HEK293 (cell line): ENCODE data around the gene CDK11A.

Source experiments
- CTCF ChIA-PET: fragments of 350-600 bp; formaldehyde crosslinking; extraction: SDS; loops from one replicate; lab custom pipeline; 2021; ENCODE audit warnings: antibody characterized with exemption; lab: Yijun Ruan, JAX
- POLR2A ChIA-PET: fragments of 300-600 bp; formaldehyde crosslinking; extraction: SDS; loops from one replicate; lab custom pipeline; 2020; ENCODE audit warnings: antibody characterized with exemption, inconsistent platforms; lab: Yijun Ruan, JAX
- H3K27ac ChIP-seq: fragments of 200-500 bp; sonication (Bioruptor generic); 2 replicates; pipeline ENCODE4 v1.5.1; 2014; ENCODE audit warnings: low read depth, low read length, control low read depth, inconsistent platforms; ENCODE audit errors: extremely low read depth
- H3K36me3 ChIP-seq, 2 experiments: fragments of 200-500 bp in 1 of 2; sonication (Bioruptor generic) in 1 of 2; 1 replicate in 1 of 2; 2 replicates in 1 of 2; pipeline ENCODE4 v1.5.1; 2014 to 2017; ENCODE audit warnings: inconsistent platforms in 2 of 2, low read length in 2 of 2; ENCODE audit not compliant: control insufficient read depth in 2 of 2, insufficient read depth in 1 of 2
- H3K4me1 ChIP-seq: fragments of 200-500 bp; sonication (Bioruptor generic); 2 replicates; pipeline ENCODE4 v1.5.1; 2014; ENCODE audit warnings: mild to moderate bottlenecking, low read length, inconsistent platforms; ENCODE audit not compliant: control insufficient read depth, insufficient read depth
- H3K4me3 ChIP-seq: 2 replicates; pipeline ENCODE4 v1.5.1; 2011; ENCODE audit warnings: low read depth, mild to moderate bottlenecking, control low read depth, low read length, moderate library complexity
- H3K9me3 ChIP-seq: fragments of 200-500 bp; sonication (Bioruptor generic); 2 replicates; pipeline ENCODE4 v1.5.1; 2014; ENCODE audit warnings: low read depth, low read length, inconsistent platforms; ENCODE audit not compliant: control insufficient read depth, insufficient read depth
- BCL11B ChIP-seq: fragments of 450-650 bp; formaldehyde crosslinking; IDR thresholded peaks from 2 replicates; pipeline ENCODE4 v1.5.1; 2016; ENCODE audit warnings: low read depth, missing biosample characterization, missing genetic modification characterization
- GLIS2 ChIP-seq: fragments of 450-650 bp; formaldehyde crosslinking; IDR thresholded peaks from 2 replicates; pipeline ENCODE4 v1.5.1; 2016; ENCODE audit warnings: missing biosample characterization, missing genetic modification characterization
- HOXD13 ChIP-seq: sonication (generic); formaldehyde crosslinking; IDR thresholded peaks from 2 replicates; pipeline ENCODE4 v1.8.0; 2022; ENCODE audit warnings: missing genetic modification reagents, borderline replicate concordance
- MEIS1 ChIP-seq: sonication (generic); formaldehyde crosslinking; IDR thresholded peaks from 2 replicates; pipeline ENCODE4 v1.8.1; 2022; ENCODE audit warnings: missing genetic modification reagents, mild to moderate bottlenecking, borderline replicate concordance
- ZFP3 ChIP-seq: fragments of 450-650 bp; formaldehyde crosslinking; IDR thresholded peaks from 2 replicates; pipeline ENCODE4 v1.5.1; 2016; ENCODE audit warnings: low read depth, missing biosample characterization, missing genetic modification characterization
- ZFP69B ChIP-seq: fragments of 450-650 bp; formaldehyde crosslinking; IDR thresholded peaks from 2 replicates; pipeline ENCODE4 v1.5.1; 2016; ENCODE audit warnings: missing biosample characterization, missing genetic modification characterization
- ZNF138 ChIP-seq: fragments of 450-650 bp; formaldehyde crosslinking; IDR thresholded peaks from 2 replicates; pipeline ENCODE4 v1.5.1; 2016; ENCODE audit warnings: missing biosample characterization, missing genetic modification characterization, borderline replicate concordance
- ZNF266 ChIP-seq: fragments of 450-650 bp; formaldehyde crosslinking; IDR thresholded peaks from 2 replicates; pipeline ENCODE4 v1.5.1; 2016; ENCODE audit warnings: missing biosample characterization, missing genetic modification characterization, low read depth
- ZNF501 ChIP-seq: fragments of 450-650 bp; formaldehyde crosslinking; IDR thresholded peaks from 2 replicates; pipeline ENCODE4 v1.5.1; 2016; ENCODE audit warnings: missing biosample characterization, missing genetic modification characterization
- ZNF701 ChIP-seq: fragments of 450-650 bp; formaldehyde crosslinking; IDR thresholded peaks from 2 replicates; pipeline ENCODE4 v1.5.1; 2016; ENCODE audit warnings: missing biosample characterization, missing genetic modification characterization
- TF ChIP-seq, protein P1 (sequence below): fragments of 450-650 bp; formaldehyde crosslinking; IDR thresholded peaks from 2 replicates; pipeline ENCODE4 v1.5.1; 2016; ENCODE audit warnings: missing biosample characterization, missing genetic modification characterization
- TF ChIP-seq, protein P2 (sequence below): fragments of 450-650 bp; formaldehyde crosslinking; IDR thresholded peaks from 2 replicates; pipeline ENCODE4 v1.5.1; 2016; ENCODE audit warnings: missing biosample characterization, missing genetic modification characterization
- TF ChIP-seq, protein P3 (sequence below): fragments of 450-650 bp; formaldehyde crosslinking; IDR thresholded peaks from 2 replicates; pipeline ENCODE4 v1.5.1; 2016; ENCODE audit warnings: missing biosample characterization, missing genetic modification characterization, low read depth
- TF ChIP-seq, protein P4 (sequence below): fragments of 450-650 bp; formaldehyde crosslinking; conservative IDR thresholded peaks from 2 replicates; pipeline ENCODE4 v1.5.1; 2016; ENCODE audit warnings: low read depth, missing biosample characterization, missing genetic modification characterization
- TF ChIP-seq, protein P5 (sequence below): fragments of 450-650 bp; IDR thresholded peaks from 2 replicates; pipeline ENCODE4 v1.5.1; 2018; ENCODE audit warnings: missing biosample characterization, mild to moderate bottlenecking, missing genetic modification characterization
- TF ChIP-seq, protein P6 (sequence below): fragments of 450-650 bp; formaldehyde crosslinking; IDR thresholded peaks from 2 replicates; pipeline ENCODE4 v1.5.1; 2016; ENCODE audit warnings: missing biosample characterization, missing genetic modification characterization

Gene CDK11A

DNA sequence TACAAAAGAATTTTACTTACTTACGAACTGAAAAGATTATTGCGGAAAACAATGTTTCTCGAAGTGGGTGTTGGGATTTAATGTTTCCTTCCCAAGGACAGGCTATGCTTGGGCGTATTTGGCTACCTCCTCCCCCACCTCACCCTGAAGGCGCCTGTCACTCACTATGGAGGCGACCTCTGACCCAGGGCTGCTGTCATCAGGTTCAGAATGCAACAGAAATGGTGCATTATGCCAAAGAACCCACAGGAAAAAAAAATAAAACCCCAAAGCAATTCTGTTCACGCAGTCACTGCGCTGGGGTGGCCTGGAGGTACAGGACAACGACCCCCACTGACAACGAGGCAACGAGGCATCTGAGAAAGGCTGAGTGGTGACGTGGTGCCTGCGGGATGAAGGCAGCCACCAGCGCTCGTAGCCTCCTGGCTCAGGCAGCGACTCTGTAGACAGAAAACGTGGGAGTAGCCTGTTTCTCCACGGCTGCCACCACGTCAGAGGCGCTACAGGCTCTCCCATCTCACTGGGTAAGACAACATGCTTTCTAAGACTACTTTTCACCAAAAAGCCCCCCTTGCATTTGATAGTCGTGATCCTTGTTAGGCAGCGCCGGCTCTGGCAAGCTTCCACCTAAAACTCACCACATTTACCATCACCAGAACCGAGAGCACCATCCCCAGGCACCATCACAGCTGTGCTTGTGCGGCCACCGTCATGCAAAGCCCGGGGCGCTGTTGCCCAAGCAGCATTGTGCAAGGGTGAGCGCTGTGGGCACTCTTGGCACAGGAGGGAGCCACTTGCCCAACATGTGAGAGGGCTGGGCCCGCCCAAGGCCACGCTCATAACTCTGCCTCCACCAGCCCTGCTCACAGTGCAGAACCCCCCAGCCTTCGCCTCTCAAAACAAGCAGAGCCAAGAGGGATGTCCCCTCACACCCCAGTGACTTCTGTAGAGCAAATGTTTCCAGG lies 39.8 kb upstream of the CDK11A start:
- H3K36me3 ChIP-seq, result peaks cover 12 to 92% of the 10 kb centered on the region in 2 experiments; a peak in 2 of 3 replicates
- POLR2A ChIA-PET, result no interaction called here
- CTCF ChIA-PET, result no interaction called here

DNA sequence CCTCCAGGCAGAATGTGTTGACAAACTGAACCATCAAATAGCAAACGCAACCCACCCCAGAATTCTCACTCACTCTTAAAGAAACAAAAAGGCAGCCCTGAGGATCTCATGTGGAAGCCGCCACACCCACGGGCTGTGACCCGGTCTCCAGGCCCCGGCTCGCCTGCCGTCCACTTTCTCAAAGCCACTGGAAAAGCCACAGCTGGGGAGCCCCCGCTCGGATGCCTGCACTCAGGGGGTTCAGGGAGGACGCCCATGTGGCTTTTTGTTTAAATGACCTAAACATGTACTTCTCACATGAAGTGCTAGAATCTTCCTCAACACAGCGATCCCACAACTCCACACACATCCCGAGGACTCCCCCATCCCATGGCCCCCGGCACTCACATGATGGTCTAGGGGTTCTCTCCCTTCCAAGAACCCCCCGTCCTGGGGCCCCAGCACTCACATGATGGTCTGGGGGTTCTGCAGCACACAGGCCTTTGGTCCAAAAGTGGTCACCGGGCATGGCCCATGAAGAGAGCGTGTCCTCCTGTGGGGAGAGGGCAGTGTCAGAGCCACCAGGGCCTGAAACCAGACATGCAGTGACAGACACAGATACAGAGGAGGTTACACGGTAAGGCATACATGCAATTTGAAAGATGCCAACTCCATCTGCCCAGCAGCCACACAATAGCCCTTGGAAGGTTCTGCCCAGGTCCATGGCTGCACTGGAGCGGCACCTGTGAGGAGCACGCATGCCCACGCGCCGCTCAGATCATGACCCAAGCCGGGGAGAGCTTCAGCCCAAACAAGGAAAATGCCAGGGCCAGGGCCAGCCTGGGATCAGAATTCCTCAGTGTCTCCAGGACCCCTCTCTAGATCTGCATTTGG lies 37.6 kb upstream of the CDK11A start:
- H3K4me1 ChIP-seq, result no peaks in the 10 kb centered on the region
- H3K4me3 ChIP-seq, result no peak overlapping the region
- peaks cover 8 to 93% of the 10 kb centered on the region in 2 experiments; a peak in 2 of 3 replicates for H3K36me3 ChIP-seq
- no peak overlapping the region for H3K27ac ChIP-seq
- TF ChIP-seq, protein P1, sequence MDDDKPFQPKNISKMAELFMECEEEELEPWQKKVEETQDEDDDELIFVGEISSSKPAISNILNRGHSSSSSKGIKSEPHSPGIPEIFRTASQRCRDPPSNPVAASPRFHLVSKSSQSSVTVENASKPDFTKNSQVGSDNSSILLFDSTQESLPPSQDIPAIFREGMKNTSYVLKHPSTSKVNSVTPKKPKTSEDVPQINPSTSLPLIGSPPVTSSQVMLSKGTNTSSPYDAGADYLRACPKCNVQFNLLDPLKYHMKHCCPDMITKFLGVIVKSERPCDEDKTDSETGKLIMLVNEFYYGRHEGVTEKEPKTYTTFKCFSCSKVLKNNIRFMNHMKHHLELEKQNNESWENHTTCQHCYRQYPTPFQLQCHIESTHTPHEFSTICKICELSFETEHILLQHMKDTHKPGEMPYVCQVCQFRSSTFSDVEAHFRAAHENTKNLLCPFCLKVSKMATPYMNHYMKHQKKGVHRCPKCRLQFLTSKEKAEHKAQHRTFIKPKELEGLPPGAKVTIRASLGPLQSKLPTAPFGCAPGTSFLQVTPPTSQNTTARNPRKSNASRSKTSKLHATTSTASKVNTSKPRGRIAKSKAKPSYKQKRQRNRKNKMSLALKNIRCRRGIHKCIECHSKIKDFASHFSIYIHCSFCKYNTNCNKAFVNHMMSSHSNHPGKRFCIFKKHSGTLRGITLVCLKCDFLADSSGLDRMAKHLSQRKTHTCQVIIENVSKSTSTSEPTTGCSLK (tag by site-specific recombination), result no peak
- TF ChIP-seq GLIS2 (tag by site-specific recombination), result no peak
- TF ChIP-seq, protein P2, sequence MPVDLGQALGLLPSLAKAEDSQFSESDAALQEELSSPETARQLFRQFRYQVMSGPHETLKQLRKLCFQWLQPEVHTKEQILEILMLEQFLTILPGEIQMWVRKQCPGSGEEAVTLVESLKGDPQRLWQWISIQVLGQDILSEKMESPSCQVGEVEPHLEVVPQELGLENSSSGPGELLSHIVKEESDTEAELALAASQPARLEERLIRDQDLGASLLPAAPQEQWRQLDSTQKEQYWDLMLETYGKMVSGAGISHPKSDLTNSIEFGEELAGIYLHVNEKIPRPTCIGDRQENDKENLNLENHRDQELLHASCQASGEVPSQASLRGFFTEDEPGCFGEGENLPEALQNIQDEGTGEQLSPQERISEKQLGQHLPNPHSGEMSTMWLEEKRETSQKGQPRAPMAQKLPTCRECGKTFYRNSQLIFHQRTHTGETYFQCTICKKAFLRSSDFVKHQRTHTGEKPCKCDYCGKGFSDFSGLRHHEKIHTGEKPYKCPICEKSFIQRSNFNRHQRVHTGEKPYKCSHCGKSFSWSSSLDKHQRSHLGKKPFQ (tag by site-specific recombination), result no peak
- TF ChIP-seq MEIS1 (CRISPR knock-in tag), result no peak
- TF ChIP-seq ZNF701 (tag by site-specific recombination), result no peak
- TF ChIP-seq ZNF266 (tag by site-specific recombination), result no peak
- TF ChIP-seq, protein P3, sequence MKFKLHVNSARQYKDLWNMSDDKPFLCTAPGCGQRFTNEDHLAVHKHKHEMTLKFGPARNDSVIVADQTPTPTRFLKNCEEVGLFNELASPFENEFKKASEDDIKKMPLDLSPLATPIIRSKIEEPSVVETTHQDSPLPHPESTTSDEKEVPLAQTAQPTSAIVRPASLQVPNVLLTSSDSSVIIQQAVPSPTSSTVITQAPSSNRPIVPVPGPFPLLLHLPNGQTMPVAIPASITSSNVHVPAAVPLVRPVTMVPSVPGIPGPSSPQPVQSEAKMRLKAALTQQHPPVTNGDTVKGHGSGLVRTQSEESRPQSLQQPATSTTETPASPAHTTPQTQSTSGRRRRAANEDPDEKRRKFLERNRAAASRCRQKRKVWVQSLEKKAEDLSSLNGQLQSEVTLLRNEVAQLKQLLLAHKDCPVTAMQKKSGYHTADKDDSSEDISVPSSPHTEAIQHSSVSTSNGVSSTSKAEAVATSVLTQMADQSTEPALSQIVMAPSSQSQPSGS (tag by site-specific recombination), result no peak
- no peak for TF ChIP-seq BCL11B (tag by site-specific recombination)
- no peak for TF ChIP-seq ZFP3 (tag by site-specific recombination)
- TF ChIP-seq, protein P4, sequence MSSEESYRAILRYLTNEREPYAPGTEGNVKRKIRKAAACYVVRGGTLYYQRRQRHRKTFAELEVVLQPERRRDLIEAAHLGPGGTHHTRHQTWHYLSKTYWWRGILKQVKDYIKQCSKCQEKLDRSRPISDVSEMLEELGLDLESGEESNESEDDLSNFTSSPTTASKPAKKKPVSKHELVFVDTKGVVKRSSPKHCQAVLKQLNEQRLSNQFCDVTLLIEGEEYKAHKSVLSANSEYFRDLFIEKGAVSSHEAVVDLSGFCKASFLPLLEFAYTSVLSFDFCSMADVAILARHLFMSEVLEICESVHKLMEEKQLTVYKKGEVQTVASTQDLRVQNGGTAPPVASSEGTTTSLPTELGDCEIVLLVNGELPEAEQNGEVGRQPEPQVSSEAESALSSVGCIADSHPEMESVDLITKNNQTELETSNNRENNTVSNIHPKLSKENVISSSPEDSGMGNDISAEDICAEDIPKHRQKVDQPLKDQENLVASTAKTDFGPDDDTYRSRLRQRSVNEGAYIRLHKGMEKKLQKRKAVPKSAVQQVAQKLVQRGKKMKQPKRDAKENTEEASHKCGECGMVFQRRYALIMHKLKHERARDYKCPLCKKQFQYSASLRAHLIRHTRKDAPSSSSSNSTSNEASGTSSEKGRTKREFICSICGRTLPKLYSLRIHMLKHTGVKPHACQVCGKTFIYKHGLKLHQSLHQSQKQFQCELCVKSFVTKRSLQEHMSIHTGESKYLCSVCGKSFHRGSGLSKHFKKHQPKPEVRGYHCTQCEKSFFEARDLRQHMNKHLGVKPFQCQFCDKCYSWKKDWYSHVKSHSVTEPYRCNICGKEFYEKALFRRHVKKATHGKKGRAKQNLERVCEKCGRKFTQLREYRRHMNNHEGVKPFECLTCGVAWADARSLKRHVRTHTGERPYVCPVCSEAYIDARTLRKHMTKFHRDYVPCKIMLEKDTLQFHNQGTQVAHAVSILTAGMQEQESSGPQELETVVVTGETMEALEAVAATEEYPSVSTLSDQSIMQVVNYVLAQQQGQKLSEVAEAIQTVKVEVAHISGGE, result no peak
- ChIA-PET POLR2A (no interaction called here), CTCF (no interaction called here)
- H3K9me3 ChIP-seq, result no peaks in the 10 kb centered on the region

More for the DNA sequence above, 39.8 kb upstream of the CDK11A start:
- no peaks in the 10 kb centered on the region for H3K9me3 ChIP-seq
- no peaks in the 10 kb centered on the region for H3K4me1 ChIP-seq
- TF ChIP-seq ZNF501 (tag by site-specific recombination), result no peak
- TF ChIP-seq ZFP69B (tag by site-specific recombination), result 0 out of 2 replicates have a peak, but pooled peaks have one; percentile 25
- TF ChIP-seq, protein P5, sequence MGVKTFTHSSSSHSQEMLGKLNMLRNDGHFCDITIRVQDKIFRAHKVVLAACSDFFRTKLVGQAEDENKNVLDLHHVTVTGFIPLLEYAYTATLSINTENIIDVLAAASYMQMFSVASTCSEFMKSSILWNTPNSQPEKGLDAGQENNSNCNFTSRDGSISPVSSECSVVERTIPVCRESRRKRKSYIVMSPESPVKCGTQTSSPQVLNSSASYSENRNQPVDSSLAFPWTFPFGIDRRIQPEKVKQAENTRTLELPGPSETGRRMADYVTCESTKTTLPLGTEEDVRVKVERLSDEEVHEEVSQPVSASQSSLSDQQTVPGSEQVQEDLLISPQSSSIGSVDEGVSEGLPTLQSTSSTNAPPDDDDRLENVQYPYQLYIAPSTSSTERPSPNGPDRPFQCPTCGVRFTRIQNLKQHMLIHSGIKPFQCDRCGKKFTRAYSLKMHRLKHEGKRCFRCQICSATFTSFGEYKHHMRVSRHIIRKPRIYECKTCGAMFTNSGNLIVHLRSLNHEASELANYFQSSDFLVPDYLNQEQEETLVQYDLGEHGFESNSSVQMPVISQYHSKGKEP (tag by site-specific recombination), result peak; percentile 70
- no peak for TF ChIP-seq ZNF138 (tag by site-specific recombination)
- TF ChIP-seq HOXD13 (CRISPR knock-in tag), result no peak
- TF ChIP-seq, protein P6, sequence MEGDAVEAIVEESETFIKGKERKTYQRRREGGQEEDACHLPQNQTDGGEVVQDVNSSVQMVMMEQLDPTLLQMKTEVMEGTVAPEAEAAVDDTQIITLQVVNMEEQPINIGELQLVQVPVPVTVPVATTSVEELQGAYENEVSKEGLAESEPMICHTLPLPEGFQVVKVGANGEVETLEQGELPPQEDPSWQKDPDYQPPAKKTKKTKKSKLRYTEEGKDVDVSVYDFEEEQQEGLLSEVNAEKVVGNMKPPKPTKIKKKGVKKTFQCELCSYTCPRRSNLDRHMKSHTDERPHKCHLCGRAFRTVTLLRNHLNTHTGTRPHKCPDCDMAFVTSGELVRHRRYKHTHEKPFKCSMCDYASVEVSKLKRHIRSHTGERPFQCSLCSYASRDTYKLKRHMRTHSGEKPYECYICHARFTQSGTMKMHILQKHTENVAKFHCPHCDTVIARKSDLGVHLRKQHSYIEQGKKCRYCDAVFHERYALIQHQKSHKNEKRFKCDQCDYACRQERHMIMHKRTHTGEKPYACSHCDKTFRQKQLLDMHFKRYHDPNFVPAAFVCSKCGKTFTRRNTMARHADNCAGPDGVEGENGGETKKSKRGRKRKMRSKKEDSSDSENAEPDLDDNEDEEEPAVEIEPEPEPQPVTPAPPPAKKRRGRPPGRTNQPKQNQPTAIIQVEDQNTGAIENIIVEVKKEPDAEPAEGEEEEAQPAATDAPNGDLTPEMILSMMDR, result peak; percentile 42; the same call in 1 of the 2 replicates
- no peak overlapping the region for H3K4me3 ChIP-seq
- no peak overlapping the region for H3K27ac ChIP-seq
